HCT116 (cell line): ENCODE data around the gene SERPINB8. TPM values are rescaled to one million over a fixed set of nuclear protein-coding genes. Genes with fewer than 3 reads are reported as not detected.
"Not testable (repeated sequence)": the region's sequence is repeated elsewhere in the genome, so short reads cannot be mapped to it uniquely, and the experiment has no call there.

Source experiments
- ATAC-seq: fragments of 200-7000 bp; cut with Tn5 transposase; 2 replicates; pipeline ENCODE4 v1.9.1; 2020; ENCODE audit warnings: mild to moderate bottlenecking, moderate library complexity
- BruUV-seq: library from RNA; stranded (reverse); fragments of 400-500 nt; replicated peaks from 2 replicates; lab custom pipeline; 2021; lab: Mats Ljungman, UMichigan
- CTCF ChIA-PET: fragments of 300-600 bp; sonication (Branson Sonifier 250); formaldehyde crosslinking; loops from one replicate; lab custom pipeline; 2021; ENCODE audit warnings: antibody characterized with exemption; lab: Charles Lee
- POLR2A ChIA-PET: fragments of 300-600, 350-600 bp; sonication (Branson Sonifier 250); formaldehyde crosslinking; loops from one replicate; lab custom pipeline; 2021; ENCODE audit warnings: antibody characterized with exemption; lab: Charles Lee
- RAD21 ChIA-PET, 2 experiments: fragments of 300-600 bp; sonication (Branson Sonifier 250); formaldehyde crosslinking; loops; one replicate each; lab custom pipeline; 2023; ENCODE audit warnings: low total read pairs in 2 of 2; ENCODE audit not compliant: uncharacterized antibody in 2 of 2, unreplicated experiment in 2 of 2, low non-redundant PET in 1 of 2; lab: Charles Lee
- DNase-seq: peaks from one replicate; pipeline ENCODE4 v3.0.0-alpha.2; 2010; ENCODE audit warnings: low read depth, low spot score
- H2AFZ ChIP-seq: fragments of 200-600 bp; shearing (Covaris generic), sonication (generic); 2 replicates; pipeline ENCODE4 v1.6.1; 2017; ENCODE audit warnings: low read depth, mixed run types, mixed read lengths, antibody characterized with exemption, low read length; ENCODE audit not compliant: poor library complexity, severe bottlenecking
- H3K27ac ChIP-seq: 2 replicates; pipeline ENCODE4 v1.5.1; 2012; ENCODE audit warnings: low read depth, low read length
- H3K27me3 ChIP-seq: fragments of 200-600 bp; sonication (generic); 2 replicates; pipeline ENCODE4 v1.6.1; 2016; ENCODE audit warnings: mixed run types, low read length, mixed read lengths; ENCODE audit not compliant: insufficient read depth
- H3K36me3 ChIP-seq, 2 experiments: fragments of 200-500 bp in 1 of 2; fragments of 200-600 bp in 1 of 2; sonication (Bioruptor generic) in 1 of 2; sonication (generic) in 1 of 2; 2 replicates each; pipeline versions ENCODE4 v1.5.1 to v1.6.1; 2014 to 2016; ENCODE audit warnings: low read length in 2 of 2, inconsistent platforms in 1 of 2, mixed read lengths in 1 of 2, mixed run types in 1 of 2; ENCODE audit not compliant: insufficient read depth in 2 of 2, control insufficient read depth in 1 of 2
- H3K4me1 ChIP-seq, 2 experiments: fragments of 200-600 bp in 1 of 2; sonication (generic) in 1 of 2; 2 replicates each; pipeline versions ENCODE4 v1.5.1 to v1.6.1; 2012 to 2017; ENCODE audit warnings: low read length in 2 of 2, inconsistent platforms in 1 of 2, mild to moderate bottlenecking in 1 of 2, mixed read lengths in 1 of 2, mixed run types in 1 of 2, moderate library complexity in 1 of 2; ENCODE audit not compliant: insufficient read depth in 2 of 2, control insufficient read depth in 1 of 2
- H3K4me2 ChIP-seq: fragments of 200-600 bp; sonication (generic); 2 replicates; pipeline ENCODE4 v1.6.1; 2017; ENCODE audit warnings: mixed run types, low read length, mixed read lengths
- H3K4me3 ChIP-seq, 2 experiments: fragments of 200-600 bp in 1 of 2; sonication (generic) in 1 of 2; replicated peaks in 1 of 2; 2 replicates each; pipeline ENCODE4 v1.5.1; 2011 to 2016; ENCODE audit warnings: low read length in 2 of 2, control low read depth in 1 of 2, low read depth in 1 of 2, mild to moderate bottlenecking in 1 of 2, mixed read lengths in 1 of 2, mixed run types in 1 of 2
- H3K79me2 ChIP-seq: fragments of 200-600 bp; sonication (generic); 2 replicates; pipeline ENCODE4 v1.6.1; 2017; ENCODE audit warnings: mild to moderate bottlenecking, mixed run types, low read length, moderate library complexity, mixed read lengths; ENCODE audit not compliant: insufficient read depth
- H3K9ac ChIP-seq: fragments of 200-600 bp; sonication (generic); 2 replicates; pipeline ENCODE4 v1.6.1; 2016; ENCODE audit warnings: low read length, mixed read lengths
- H3K9me2 ChIP-seq: fragments of 200-600 bp; sonication (generic), shearing (Covaris generic); 2 replicates; pipeline ENCODE4 v1.6.1; 2017; ENCODE audit warnings: mixed run types, mild to moderate bottlenecking, moderate library complexity; ENCODE audit not compliant: insufficient read depth
- H3K9me3 ChIP-seq, 2 experiments: fragments of 200-500 bp in 1 of 2; fragments of 200-600 bp in 1 of 2; sonication (Bioruptor generic) in 1 of 2; sonication (generic) in 1 of 2; 2 replicates each; pipeline ENCODE4 v1.6.1; 2014 to 2017; ENCODE audit warnings: low read length in 2 of 2, mixed read lengths in 2 of 2, inconsistent platforms in 1 of 2, low read depth in 1 of 2, mild to moderate bottlenecking in 1 of 2, mixed run types in 1 of 2, moderate library complexity in 1 of 2; ENCODE audit not compliant: control insufficient read depth in 1 of 2, insufficient read depth in 1 of 2
- H4K20me1 ChIP-seq: fragments of 200-600 bp; sonication (generic), shearing (Covaris generic); 2 replicates; pipeline ENCODE4 v1.6.1; 2017; ENCODE audit warnings: mixed run types, mild to moderate bottlenecking, moderate library complexity; ENCODE audit not compliant: insufficient read depth
- CEBPB ChIP-seq: IDR thresholded peaks from 2 replicates; pipeline ENCODE4 v1.6.1; 2012; ENCODE audit warnings: low read depth
- SIN3A ChIP-seq: IDR thresholded peaks from 2 replicates; pipeline ENCODE4 v1.6.1; 2012; ENCODE audit warnings: low read depth
- SRF ChIP-seq: IDR thresholded peaks from 2 replicates; pipeline ENCODE4 v1.6.1; 2012; ENCODE audit warnings: low read depth
- ZNF274 ChIP-seq: fragments of 200-500 bp; sonication (Bioruptor generic); IDR thresholded peaks from 2 replicates; pipeline ENCODE4 v1.6.1; 2014; ENCODE audit warnings: mild to moderate bottlenecking, low read depth, low read length, inconsistent platforms
- intact Hi-C: fragments of 100-400 bp; cut with micrococcal nuclease; formaldehyde crosslinking; loops from 2 replicates; pipeline ENCODE4 v1.10.0; 2022
- total RNA-seq: library from RNA; stranded (reverse); gene quantifications from one replicate; pipeline ENCODE4 v1.2.1, GENCODE V29; 2021; ENCODE audit not compliant: unreplicated experiment

SERPINB8 gene
- total RNA-seq, 1 experiment from 2014 or later = 5.9 TPM

DNA sequence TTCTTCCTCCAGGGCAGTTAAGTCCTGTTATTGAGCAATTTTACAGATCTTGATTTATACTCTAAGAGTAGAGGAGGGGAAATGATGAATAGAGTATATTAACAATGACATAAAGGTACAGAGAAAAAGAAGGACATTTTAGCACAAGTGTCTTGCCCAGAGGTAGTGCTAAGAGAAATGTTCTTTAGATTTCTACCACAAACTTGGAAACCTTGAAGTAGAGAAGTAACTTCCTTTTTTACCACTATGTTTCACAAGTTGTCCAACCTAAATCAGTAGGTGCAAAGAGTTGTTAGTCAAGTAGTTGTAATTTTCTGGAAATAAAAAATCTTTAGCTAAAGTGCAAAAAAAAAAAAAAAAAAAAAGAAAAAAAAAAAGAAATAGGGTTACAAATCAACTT is 40.5 kb upstream of the SERPINB8 start:
- H3K4me1 ChIP-seq, CTCF ChIA-PET, H3K4me2 ChIP-seq, ATAC-seq, H3K9ac ChIP-seq, intact Hi-C loops, H3K27me3 ChIP-seq, H2AFZ ChIP-seq, POLR2A ChIA-PET, RAD21 ChIA-PET, BruUV-seq, H3K27ac ChIP-seq, H3K9me2 ChIP-seq, H3K36me3 ChIP-seq, H3K79me2 ChIP-seq, H3K4me3 ChIP-seq, H4K20me1 ChIP-seq, DNase-seq, H3K9me3 ChIP-seq: not testable (repeated sequence)

DNA sequence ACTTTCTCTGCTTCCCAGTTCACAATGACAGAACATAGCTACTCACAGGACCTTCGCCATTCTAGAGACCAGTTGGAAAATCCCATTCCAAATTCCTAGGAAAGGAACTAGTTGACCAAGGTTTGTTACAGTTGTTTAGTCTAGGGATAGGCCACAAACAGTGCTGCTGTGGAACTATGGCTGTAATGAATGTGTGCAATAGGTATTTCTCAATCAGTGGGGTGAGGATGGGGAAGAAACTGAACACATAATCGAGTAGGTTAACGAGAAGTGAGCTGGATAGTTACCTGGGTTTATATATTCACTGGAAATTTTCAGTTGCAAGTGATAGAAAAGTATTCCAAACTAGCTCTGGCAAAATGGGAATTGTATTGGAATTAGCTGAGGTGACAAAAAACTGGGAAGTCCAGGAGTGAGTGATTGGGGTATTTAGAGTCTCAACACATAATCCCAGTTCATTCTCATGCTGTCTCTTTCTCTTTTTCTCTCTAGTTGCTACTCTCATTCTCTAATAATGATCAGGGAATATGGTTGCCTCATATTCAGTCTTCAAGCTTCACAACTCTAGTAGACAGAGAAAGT is 39.0 kb upstream of the SERPINB8 start:
- TF ChIP-seq CEBPB = no peak
- TF ChIP-seq SIN3A = no peak
- TF ChIP-seq ZNF274 = no peak
- TF ChIP-seq SRF = no peak
- Histone ChIP-seq H3K79me2 (no peaks in the 10 kb centered on the region), H2AFZ (no peak overlapping the region), H3K27ac (no peak overlapping the region), H4K20me1 (no peaks in the 10 kb centered on the region), H3K36me3 (no peaks in the 10 kb centered on the region), H3K4me1 (peaks cover 0 to 3% of the 10 kb centered on the region in 2 experiments; a peak in 1 of 4 replicates), H3K4me3 (no peak overlapping the region), H3K9ac (no peak overlapping the region), H3K4me2 (no peak overlapping the region), H3K27me3 (no peaks in the 10 kb centered on the region), H3K9me3 (no peaks in the 10 kb centered on the region), H3K9me2 (no peaks in the 10 kb centered on the region)
- BruUV-seq = no TSS peak
- ChIA-PET CTCF (no interaction called here), RAD21 (no interaction called here), POLR2A (no interaction called here)
- DNase-seq = no peak
- ATAC-seq = no peak
- intact Hi-C loops = no loop called here
